Measurements from ENCODE around the gene ATXN7L3B. TPM values are rescaled to one million over a fixed set of nuclear protein-coding genes. Genes with fewer than 3 reads are reported as not detected.

The ATXN7L3B gene
- polyA plus RNA-seq, 4 donors, result 75.5 to 84.9 (median 77.4) TPM

- no peak for DNase-seq (ENCODE audit: low read depth in 4 of 4, low spot score in 2 of 4)
Observed at GRCh38 chr12:74547249-74547648, 9.6 kb downstream of the ATXN7L3B start.

DNA sequence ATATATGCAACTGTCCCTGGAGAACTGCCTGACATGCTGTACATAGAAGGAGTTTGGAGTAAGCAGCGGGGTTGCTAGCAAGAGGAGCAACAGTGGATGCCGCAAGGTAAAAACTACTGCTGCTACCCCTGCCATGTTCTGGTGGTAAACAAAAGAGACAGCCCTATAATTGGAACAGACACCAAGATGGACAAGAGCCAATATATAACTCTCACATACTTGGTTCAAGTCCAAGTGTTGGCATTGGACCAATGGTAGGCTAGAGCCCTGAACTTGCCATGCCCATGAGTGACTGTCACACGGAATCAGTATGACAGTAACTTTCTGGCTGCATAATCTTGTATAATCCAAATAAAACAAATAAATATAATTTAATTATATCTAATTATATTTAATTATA is 13.7 kb downstream of the ATXN7L3B start:
- DNase-seq (ENCODE audit: low read depth in 4 of 4, low spot score in 2 of 4), result no peak

DNA sequence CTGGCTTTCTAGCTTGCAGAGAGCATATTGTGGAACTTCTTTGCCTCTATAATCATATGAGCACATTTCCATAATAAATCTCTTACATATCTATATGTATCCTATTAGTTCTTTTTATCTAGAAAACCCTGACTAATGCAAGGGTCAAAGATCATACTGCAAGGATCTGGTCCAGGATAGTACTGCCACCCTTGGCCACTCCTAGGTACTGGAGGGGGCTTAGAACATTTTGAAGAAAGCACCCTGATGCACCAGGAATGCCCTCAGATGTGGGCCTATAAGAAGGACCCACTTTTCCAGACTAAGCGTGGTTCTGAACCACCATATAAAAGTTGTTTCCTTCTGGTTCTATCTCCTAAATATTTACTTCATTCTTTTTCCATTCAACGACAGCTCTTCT is 14.6 kb downstream of the ATXN7L3B start:
- no peak for DNase-seq (ENCODE audit: low read depth in 4 of 4, low spot score in 2 of 4)

DNA sequence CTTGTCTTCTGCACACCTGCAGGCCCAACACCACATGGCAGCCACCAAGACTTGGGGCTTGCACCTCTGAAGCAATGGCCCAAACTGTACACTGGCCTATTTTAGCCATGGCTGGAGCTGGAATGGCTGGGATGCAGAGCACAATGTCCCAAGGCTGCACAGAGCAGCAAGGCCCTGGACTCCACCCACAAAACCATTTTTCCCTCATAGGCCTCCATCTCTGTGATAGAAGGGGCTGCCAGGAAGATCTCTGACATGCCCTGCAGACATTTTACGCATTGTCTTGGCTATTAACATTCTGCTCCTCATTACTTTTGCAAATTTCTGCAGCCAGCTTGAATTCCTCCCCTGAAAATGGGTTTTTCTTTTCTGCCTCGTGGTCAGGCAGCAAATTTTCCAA is 22.1 kb downstream of the ATXN7L3B start:
- no peak for DNase-seq (ENCODE audit: low read depth in 4 of 4, low spot score in 2 of 4)

DNA sequence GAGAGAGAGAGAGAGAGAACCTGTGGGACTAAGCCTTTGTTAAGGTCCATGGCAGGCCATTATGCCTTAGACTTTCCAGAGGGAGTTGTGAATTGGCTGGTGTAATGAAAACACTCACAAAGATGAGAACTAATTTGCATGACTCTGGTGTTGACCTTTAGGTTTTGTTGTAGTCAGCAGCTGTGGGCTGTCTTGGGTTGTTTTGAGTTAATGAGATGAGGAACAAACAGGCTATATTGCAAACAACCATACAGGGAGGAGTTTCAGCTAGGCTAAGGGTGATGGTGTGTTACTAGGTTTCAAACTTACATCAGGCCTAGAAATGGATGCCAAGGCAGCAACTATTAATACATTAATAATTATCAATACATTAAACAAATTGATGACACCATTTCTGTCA is 26.3 kb downstream of the ATXN7L3B start:
- DNase-seq (ENCODE audit: low read depth in 4 of 4, low spot score in 2 of 4), result no peak

- no peak for DNase-seq (ENCODE audit: low read depth in 4 of 4, low spot score in 2 of 4)
Observed at GRCh38 chr12:74578486-74578885, 40.9 kb downstream of the ATXN7L3B start.

DNA sequence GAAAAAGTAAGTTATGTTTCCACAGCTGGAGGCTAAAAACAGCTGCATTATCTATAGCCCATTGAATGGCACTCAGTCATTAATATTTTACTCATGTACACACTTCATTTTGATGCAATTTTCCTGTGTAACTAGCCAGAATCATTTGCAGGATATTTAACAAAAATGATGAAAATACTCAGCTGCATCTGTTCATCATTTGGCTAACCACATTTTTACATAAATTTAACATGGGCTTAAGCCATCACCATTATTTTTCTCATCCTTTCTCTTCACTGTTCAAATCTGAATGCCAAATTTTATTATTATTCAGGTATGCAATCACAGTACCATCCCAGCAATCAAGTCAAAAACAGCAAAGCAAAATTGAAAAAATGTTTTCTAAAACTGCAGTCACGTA is 41.8 kb downstream of the ATXN7L3B start:
- no peak for DNase-seq (ENCODE audit: low read depth in 4 of 4, low spot score in 2 of 4)

- no peak for DNase-seq (ENCODE audit: low read depth in 4 of 4, low spot score in 2 of 4)
Observed at GRCh38 chr12:74579981-74580380, 42.3 kb downstream of the ATXN7L3B start.

GRCh38 chr12:74581439-74581838 is 43.8 kb downstream of the ATXN7L3B start:
- no peak for DNase-seq (ENCODE audit: low read depth in 4 of 4, low spot score in 2 of 4)

- DNase-seq (ENCODE audit: low read depth in 4 of 4, low spot score in 2 of 4), result no peak
Observed at GRCh38 chr12:74584483-74585062, 46.9 kb downstream of the ATXN7L3B start.

DNA sequence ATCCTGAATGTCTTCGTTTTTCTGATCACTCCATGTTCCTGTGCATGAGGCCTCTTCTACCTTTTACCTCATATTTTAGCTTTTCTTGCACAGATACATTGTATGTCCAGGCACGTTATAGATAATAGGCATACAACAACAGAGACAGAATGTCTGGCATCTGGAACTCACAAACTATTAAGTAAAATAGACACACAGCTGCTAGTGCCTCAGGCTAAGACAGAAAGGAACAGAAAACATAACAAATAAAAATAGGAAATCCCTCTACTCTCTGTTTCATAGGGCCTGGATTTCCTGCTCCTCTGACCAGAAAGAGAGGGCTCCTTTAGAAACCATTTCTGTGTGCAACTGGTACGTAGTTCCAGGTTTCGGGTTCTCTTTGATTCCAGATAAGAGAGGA is 48.6 kb downstream of the ATXN7L3B start:
- no peak for DNase-seq (ENCODE audit: low read depth in 4 of 4, low spot score in 2 of 4)
